Choroid plexus epithelial cell (primary cell): Measurements from ENCODE around the gene MYL9.

ENCODE experiments used
- DNase-seq: peaks from one replicate; pipeline ENCODE4 v3.0.0-alpha.2; 2010; ENCODE audit warnings: low read depth
- H3K4me3 ChIP-seq: 2 replicates; pipeline ENCODE4 v1.5.1; 2011; ENCODE audit warnings: low read depth, mild to moderate bottlenecking, control low read depth, low read length, moderate library complexity
- CTCF ChIP-seq: conservative IDR thresholded peaks from 2 replicates; pipeline ENCODE4 v1.5.1; 2011; ENCODE audit warnings: low read depth, mild to moderate bottlenecking, control low read depth, inconsistent platforms, low read length, moderate library complexity

MYL9 gene

GRCh38 chr20:36498386-36499179 lies 42.7 kb upstream of the MYL9 start:
- no peak overlapping the region for H3K4me3 ChIP-seq
- TF ChIP-seq CTCF: no peak
- DNase-seq: no peak

- H3K4me3 ChIP-seq: no peak overlapping the region
- DNase-seq: no peak
- no peak for TF ChIP-seq CTCF
Observed at GRCh38 chr20:36499211-36499610, 42.1 kb upstream of the MYL9 start.

- DNase-seq: peak; percentile 65
- H3K4me3 ChIP-seq: no peak overlapping the region
- no peak for TF ChIP-seq CTCF
Observed at GRCh38 chr20:36499723-36500501, 41.4 kb upstream of the MYL9 start.

GRCh38 chr20:36501367-36502006 lies 39.8 kb upstream of the MYL9 start:
- no peak for TF ChIP-seq CTCF
- no peak overlapping the region for H3K4me3 ChIP-seq
- no peak for DNase-seq

- H3K4me3 ChIP-seq: no peak overlapping the region
- no peak for DNase-seq
- TF ChIP-seq CTCF: peak; percentile 21
Observed at GRCh38 chr20:36504295-36504694, 37.0 kb upstream of the MYL9 start.

GRCh38 chr20:36506253-36506652 lies 35.1 kb upstream of the MYL9 start:
- no peak overlapping the region for H3K4me3 ChIP-seq
- peak; percentile 53 for DNase-seq
- TF ChIP-seq CTCF: peak; percentile 70
